NCI-H2196 treated with DMSO at 0.1 percent for 48 hours (cell line): ENCODE measurements around the gene MOBP.

Source experiments
- DNase-seq: peaks from one replicate; lab custom pipeline; 2025; ENCODE audit not compliant: unreplicated experiment; lab: John Stamatoyannopoulos, UW

Gene MOBP

GRCh38 chr3:39540162-39540921 lies 72.9 kb downstream of the MOBP start:
- DNase-seq = no peak

- DNase-seq = no peak
Observed at GRCh38 chr3:39541442-39541841, 74.0 kb downstream of the MOBP start.

- DNase-seq = peak; percentile 9
Observed at GRCh38 chr3:39541917-39542329, 74.4 kb downstream of the MOBP start.

GRCh38 chr3:39542588-39542988 lies 75.1 kb downstream of the MOBP start:
- DNase-seq = no peak

- no peak for DNase-seq
Observed at GRCh38 chr3:39548282-39548681, 80.8 kb downstream of the MOBP start.

GRCh38 chr3:39550354-39551051 lies 83.0 kb downstream of the MOBP start:
- no peak for DNase-seq
